ENCODE measurements around the gene CHST5. TPM values are rescaled to one million over a fixed set of nuclear protein-coding genes. Genes with fewer than 3 reads are reported as not detected.

CHST5 gene
- total and polyA plus RNA-seq, 2 of the 8 experiments (the other 6 are each of a cell fraction or from before 2014, with no cell fraction given): 0.13 to 0.23 TPM

- TF ChIP-seq RXRA (IDR thresholded peaks at IDR 0.05; ENCODE audit: insufficient read depth, low read depth, low read length): no peak
- TF ChIP-seq MAX (IDR thresholded peaks at IDR 0.05): no peak
- no peak for TF ChIP-seq SAP30 (IDR thresholded peaks at IDR 0.05; ENCODE audit: insufficient read depth, insufficient replicate concordance, low read length)
- TF ChIP-seq EGR1 (IDR thresholded peaks at IDR 0.05; ENCODE audit: borderline replicate concordance, low read depth, low read length): no peak
- TF ChIP-seq CTCF (IDR thresholded peaks at IDR 0.05; ENCODE audit: control extremely low read depth in 1 of 3, insufficient read depth in 1 of 3, low read depth in 1 of 3, low read length in 3 of 3): no peak
- no peak for TF ChIP-seq TBP (IDR thresholded peaks at IDR 0.05; ENCODE audit: low read depth, low read length)
Observed at GRCh38 chr16:75497558-75497957, 38.4 kb downstream of the CHST5 start (continued).

Measured in H1 (cell line).